IMR-90 (cell line): ENCODE results near the gene OXA1L. TPM values are rescaled to one million over a fixed set of nuclear protein-coding genes. Genes with fewer than 3 reads are reported as not detected.

Experiments
- ATAC-seq: fragments of 200-7000 bp; cut with Tn5 transposase; 2 replicates; pipeline ENCODE4 v1.9.1; 2020; ENCODE audit warnings: low read depth, mild to moderate bottlenecking, moderate library complexity
- BruUV-seq: library from RNA; stranded (reverse); fragments of 400-500 nt; replicated peaks from 2 replicates; lab custom pipeline; 2021; lab: Mats Ljungman, UMichigan
- CTCF ChIA-PET: fragments of 300-600 bp; formaldehyde crosslinking; extraction: SDS; loops from one replicate; lab custom pipeline; 2021; ENCODE audit warnings: antibody characterized with exemption; lab: Yijun Ruan, JAX
- POLR2A ChIA-PET: fragments of 300-600 bp; sonication (Branson Sonifier 250); formaldehyde crosslinking; loops from one replicate; lab custom pipeline; 2022; ENCODE audit warnings: antibody characterized with exemption; ENCODE audit not compliant: unreplicated experiment; lab: Charles Lee
- DNase-seq: peaks from one replicate; pipeline ENCODE4 v3.0.0; 2013
- H2AFZ ChIP-seq: replicated peaks from 2 replicates; pipeline ENCODE3; 2013; ENCODE audit warnings: low read length, mild to moderate bottlenecking; ENCODE audit not compliant: poor library complexity
- H2AK5ac ChIP-seq: 2 replicates; pipeline ENCODE4 v1.6.1; 2013; ENCODE audit warnings: low read depth, low read length, inconsistent platforms
- H2AK9ac ChIP-seq: replicated peaks from 2 replicates; pipeline ENCODE3; 2013; ENCODE audit warnings: mild to moderate bottlenecking, low read depth, low read length, moderate library complexity; ENCODE audit not compliant: poor library complexity
- H2BK120ac ChIP-seq: 2 replicates; pipeline ENCODE4 v1.6.1; 2013; ENCODE audit warnings: low read depth, low read length, inconsistent platforms
- H2BK15ac ChIP-seq: 3 replicates; pipeline ENCODE4 v1.6.1; 2013; ENCODE audit warnings: low read depth, low read length, inconsistent platforms
- H2BK20ac ChIP-seq: 2 replicates; pipeline ENCODE4 v1.6.1; 2013; ENCODE audit warnings: low read depth, mild to moderate bottlenecking, inconsistent platforms, low read length, moderate library complexity
- H2BK5ac ChIP-seq: 2 replicates; pipeline ENCODE4 v1.6.1; 2013; ENCODE audit warnings: mild to moderate bottlenecking, low read depth, low read length, inconsistent platforms; ENCODE audit not compliant: poor library complexity, severe bottlenecking
- H3K14ac ChIP-seq: replicated peaks from 2 replicates; pipeline ENCODE4 v1.6.1; 2013; ENCODE audit warnings: low read depth, low read length, inconsistent platforms
- H3K18ac ChIP-seq: 2 replicates; pipeline ENCODE4 v1.6.1; 2013; ENCODE audit warnings: low read depth, low read length, control low read depth
- H3K23ac ChIP-seq: 2 replicates; pipeline ENCODE4 v1.6.1; 2013; ENCODE audit warnings: low read depth, low read length, inconsistent platforms
- H3K27ac ChIP-seq: 2 replicates; pipeline ENCODE4 v1.5.1; 2013; ENCODE audit warnings: mild to moderate bottlenecking, control low read depth, low read length; ENCODE audit not compliant: insufficient read depth
- H3K27me3 ChIP-seq: 2 replicates; pipeline ENCODE4 v1.6.1; 2013; ENCODE audit warnings: low read length; ENCODE audit not compliant: control insufficient read depth, insufficient read depth
- H3K36me3 ChIP-seq: 2 replicates; pipeline ENCODE4 v1.6.1; 2013; ENCODE audit warnings: low read length, mixed read lengths; ENCODE audit not compliant: control insufficient read depth, insufficient read depth
- H3K4ac ChIP-seq: 2 replicates; pipeline ENCODE4 v1.6.1; 2013; ENCODE audit warnings: low read depth, low read length, inconsistent platforms
- H3K4me1 ChIP-seq: 2 replicates; pipeline ENCODE4 v1.6.1; 2013; ENCODE audit warnings: low read length, mixed read lengths; ENCODE audit not compliant: control insufficient read depth, insufficient read depth
- H3K4me2 ChIP-seq: 2 replicates; pipeline ENCODE4 v1.6.1; 2013; ENCODE audit warnings: low read depth, mild to moderate bottlenecking, control low read depth, low read length, moderate library complexity
- H3K4me3 ChIP-seq: 2 replicates; pipeline ENCODE4 v1.5.1; 2013; ENCODE audit warnings: low read depth, mild to moderate bottlenecking, control low read depth, low read length, moderate library complexity; ENCODE audit not compliant: insufficient read depth
- H3K56ac ChIP-seq: 2 replicates; pipeline ENCODE4 v1.6.1; 2013; ENCODE audit warnings: low read length, inconsistent platforms; ENCODE audit not compliant: insufficient read depth; ENCODE audit errors: extremely low read depth
- H3K79me1 ChIP-seq, 2 experiments: 2 replicates each; pipeline ENCODE4 v1.6.1; 2013; ENCODE audit warnings: low read length in 2 of 2, inconsistent platforms in 1 of 2, low read depth in 1 of 2
- H3K9ac ChIP-seq: 2 replicates; pipeline ENCODE4 v1.6.1; 2013; ENCODE audit warnings: low read depth, low read length, control low read depth
- H3K9me1 ChIP-seq: 2 replicates; pipeline ENCODE4 v1.6.1; 2013; ENCODE audit warnings: low read length, inconsistent platforms; ENCODE audit not compliant: insufficient read depth
- H3K9me3 ChIP-seq: 2 replicates; pipeline ENCODE4 v1.6.1; 2013; ENCODE audit warnings: low read length; ENCODE audit not compliant: control insufficient read depth, insufficient read depth
- H4K20me1 ChIP-seq: 2 replicates; pipeline ENCODE4 v1.6.1; 2013; ENCODE audit warnings: low read length, inconsistent platforms; ENCODE audit not compliant: insufficient read depth
- H4K5ac ChIP-seq: 2 replicates; pipeline ENCODE4 v1.6.1; 2013; ENCODE audit warnings: mild to moderate bottlenecking, low read depth, low read length, control low read depth
- H4K8ac ChIP-seq, 2 experiments: 2 replicates each; pipeline ENCODE4 v1.6.1; 2013; ENCODE audit warnings: low read depth in 2 of 2, low read length in 2 of 2, control low read depth in 1 of 2, inconsistent platforms in 1 of 2
- H4K91ac ChIP-seq: 2 replicates; pipeline ENCODE4 v1.6.1; 2013; ENCODE audit warnings: low read depth, low read length, inconsistent platforms; ENCODE audit not compliant: insufficient read depth
- CEBPB ChIP-seq: IDR thresholded peaks from 2 replicates; pipeline ENCODE4 v1.6.1; 2012; ENCODE audit warnings: low read depth, low read length, improper control_type of control experiment
- MXI1 ChIP-seq: IDR thresholded peaks from 2 replicates; pipeline ENCODE4 v1.6.1; 2012; ENCODE audit warnings: low read depth, mild to moderate bottlenecking, low read length, moderate library complexity, borderline replicate concordance
- NFE2L2 ChIP-seq: fragments of 150-350 bp; IDR thresholded peaks from 2 replicates; pipeline ENCODE4 v1.6.1; 2016; ENCODE audit warnings: low read depth, mild to moderate bottlenecking, low read length
- POLR2A ChIP-seq: IDR thresholded peaks from 2 replicates; pipeline ENCODE4 v1.6.1; 2012; ENCODE audit warnings: mild to moderate bottlenecking, low read depth, low read length
- RAD21 ChIP-seq: IDR thresholded peaks from 2 replicates; pipeline ENCODE4 v1.6.1; 2012; ENCODE audit warnings: low read length, improper control_type of control experiment
- RFX5 ChIP-seq: IDR thresholded peaks from 2 replicates; pipeline ENCODE4 v1.8.0; 2012; ENCODE audit warnings: low read depth, mild to moderate bottlenecking, low read length, moderate library complexity
- SMC3 ChIP-seq: fragments of 150-350 bp; IDR thresholded peaks from 2 replicates; pipeline ENCODE4 v1.6.1; 2016; ENCODE audit warnings: low read depth, mild to moderate bottlenecking, antibody characterized with exemption, low read length, moderate library complexity
- WGBS, 2 experiments: methylation state at CpG; one replicate each; pipeline versions ENCODE4 v1.1.5 to v1.1.7; 2013; ENCODE audit warnings: missing lambda C conversion rate in 2 of 2; ENCODE audit not compliant: insufficient read length in 1 of 2; ENCODE audit errors: extremely low coverage in 2 of 2; 5-methylcytosine and 5-hydroxymethylcytosine counted together
- dilution Hi-C: fragments of 300-500 bp; cut with HindIII; formaldehyde crosslinking; loops from one replicate; pipeline ENCODE4 v1.14.3; 2018; ENCODE audit warnings: low sequenced_read_pairs; ENCODE audit not compliant: unreplicated experiment
- in situ Hi-C: fragments of 300-500 bp; cut with MboI; formaldehyde crosslinking; loops from 3 replicates; pipeline ENCODE4 v1.14.3; 2019; ENCODE audit warnings: low sequenced_read_pairs, inconsistent platforms, mixed read lengths
- intact Hi-C: fragments of 100-400 bp; cut with micrococcal nuclease; formaldehyde crosslinking; loops from 2 replicates; pipeline ENCODE4 v1.10.0; 2022
- polyA plus RNA-seq, 3 experiments: library from polyadenylated mRNA; depleted of rRNA; stranded (reverse); fragments of >200 nt; gene quantifications; 2 replicates each; pipeline ENCODE4 v1.2.3, GENCODE V29; 2012; ENCODE audit warnings: low replicate concordance in 1 of 3
- total RNA-seq: library from RNA; depleted of rRNA; stranded (reverse); fragments of >200 nt; gene quantifications from 2 replicates; pipeline ENCODE4 v1.2.3, GENCODE V29; 2012
- TF ChIP-seq, protein P1 (sequence below): conservative IDR thresholded peaks from 2 replicates; pipeline ENCODE4 v1.5.1; 2012; ENCODE audit warnings: mild to moderate bottlenecking, low read depth, low read length, improper control_type of control experiment

OXA1L gene
- total and polyA plus RNA-seq, 2 of the 4 experiments (the other 2 are of a cell fraction): 47.3 to 113 TPM

DNA sequence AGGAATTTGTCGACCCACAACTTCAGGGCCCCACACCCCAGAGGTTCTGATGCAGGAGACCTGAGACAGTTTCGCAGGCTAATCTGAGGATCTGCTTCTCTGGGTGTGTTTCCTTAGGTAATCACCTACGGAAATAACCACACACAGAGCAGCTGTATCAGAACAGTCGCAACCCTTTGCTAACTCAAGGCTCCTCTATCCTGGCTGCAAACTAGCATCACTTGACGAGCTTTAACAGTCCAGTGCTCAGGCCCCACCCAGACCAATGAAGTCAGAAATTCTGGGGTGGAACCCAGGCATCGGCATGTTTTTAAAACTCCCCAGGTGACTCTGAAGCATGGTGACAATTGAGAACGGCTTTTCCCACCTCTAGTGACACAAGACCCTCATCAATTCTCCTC is 28.1 kb downstream of the OXA1L start:
- no peaks in the 10 kb centered on the region for H3K9me3 ChIP-seq
- H2BK15ac ChIP-seq: no peak overlapping the region
- peaks cover 4% of the 10 kb centered on the region; the same call in 1 of the 2 replicates for H3K9me1 ChIP-seq
- peaks cover 12% of the 10 kb centered on the region for H3K27me3 ChIP-seq
- CTCF ChIA-PET: no interaction called here
- H3K36me3 ChIP-seq: no peaks in the 10 kb centered on the region
- H3K4ac ChIP-seq: no peak overlapping the region
- H4K20me1 ChIP-seq: no peaks in the 10 kb centered on the region
- H3K4me3 ChIP-seq: no peak overlapping the region
- 81% methylated on average over 4 of the region's 7 CpGs; no CpG with 5 or more reads in 1 of the 2 experiments for WGBS, 2 experiments
- H3K14ac ChIP-seq: no peak overlapping the region
- H3K4me2 ChIP-seq: no peak overlapping the region
- no peak overlapping the region for H2BK120ac ChIP-seq
- no peak overlapping the region for H4K5ac ChIP-seq
- H2AK5ac ChIP-seq: no peak overlapping the region
- no peaks in the 10 kb centered on the region for H3K79me1 ChIP-seq
- DNase-seq: no peak
- no peak overlapping the region for H2AK9ac ChIP-seq
- H3K27ac ChIP-seq: no peak overlapping the region
- no peak overlapping the region for H4K91ac ChIP-seq
- H3K4me1 ChIP-seq: no peaks in the 10 kb centered on the region
- H2BK5ac ChIP-seq: no peak overlapping the region
- BruUV-seq: no TSS peak
- in situ Hi-C loops (no loop called here), dilution Hi-C loops (no loop called here), intact Hi-C loops (no loop called here)
- H3K9ac ChIP-seq: no peak overlapping the region
- no peak overlapping the region for H3K56ac ChIP-seq
- POLR2A ChIA-PET: no interaction called here
- H2BK20ac ChIP-seq: no peak overlapping the region
- no peak overlapping the region for H4K8ac ChIP-seq
- no peak for ATAC-seq
- TF ChIP-seq MXI1 (no peak), SMC3 (no peak), CEBPB (no peak), RAD21 (no peak), POLR2A (no peak), RFX5 (no peak), NFE2L2 (no peak)
- TF ChIP-seq, protein P1, sequence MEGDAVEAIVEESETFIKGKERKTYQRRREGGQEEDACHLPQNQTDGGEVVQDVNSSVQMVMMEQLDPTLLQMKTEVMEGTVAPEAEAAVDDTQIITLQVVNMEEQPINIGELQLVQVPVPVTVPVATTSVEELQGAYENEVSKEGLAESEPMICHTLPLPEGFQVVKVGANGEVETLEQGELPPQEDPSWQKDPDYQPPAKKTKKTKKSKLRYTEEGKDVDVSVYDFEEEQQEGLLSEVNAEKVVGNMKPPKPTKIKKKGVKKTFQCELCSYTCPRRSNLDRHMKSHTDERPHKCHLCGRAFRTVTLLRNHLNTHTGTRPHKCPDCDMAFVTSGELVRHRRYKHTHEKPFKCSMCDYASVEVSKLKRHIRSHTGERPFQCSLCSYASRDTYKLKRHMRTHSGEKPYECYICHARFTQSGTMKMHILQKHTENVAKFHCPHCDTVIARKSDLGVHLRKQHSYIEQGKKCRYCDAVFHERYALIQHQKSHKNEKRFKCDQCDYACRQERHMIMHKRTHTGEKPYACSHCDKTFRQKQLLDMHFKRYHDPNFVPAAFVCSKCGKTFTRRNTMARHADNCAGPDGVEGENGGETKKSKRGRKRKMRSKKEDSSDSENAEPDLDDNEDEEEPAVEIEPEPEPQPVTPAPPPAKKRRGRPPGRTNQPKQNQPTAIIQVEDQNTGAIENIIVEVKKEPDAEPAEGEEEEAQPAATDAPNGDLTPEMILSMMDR: no peak
- no peak overlapping the region for H3K23ac ChIP-seq
- no peak overlapping the region for H2AFZ ChIP-seq
- H3K18ac ChIP-seq: no peak overlapping the region
